GM12878 (cell line): ENCODE measurements around the gene ASGR1. TPM values are rescaled to one million over a fixed set of nuclear protein-coding genes. Genes with fewer than 3 reads are reported as not detected.

ENCODE experiments used
- ATAC-seq: fragments of 200-7000 bp; cut with Tn5 transposase; 3 replicates; pipeline ENCODE4 v1.9.1; 2020; ENCODE audit warnings: mild to moderate bottlenecking, moderate library complexity
- BruUV-seq: library from RNA; stranded (reverse); fragments of 400-500 nt; replicated peaks from 2 replicates; lab custom pipeline; 2021; lab: Mats Ljungman, UMichigan
- CTCF ChIA-PET: fragments of 300-600 bp; sonication (Branson Sonifier 250); formaldehyde crosslinking; extraction: SDS; loops from one replicate; lab custom pipeline; 2021; ENCODE audit warnings: inconsistent platforms; lab: Yijun Ruan, JAX
- POLR2A ChIA-PET: fragments of 350-600 bp; formaldehyde crosslinking; extraction: SDS; loops from one replicate; lab custom pipeline; 2021; ENCODE audit warnings: inconsistent platforms; lab: Charles Lee
- RAD21 ChIA-PET: fragments of 300-600 bp; sonication (Branson Sonifier 250); formaldehyde crosslinking; loops from one replicate; lab custom pipeline; 2023; ENCODE audit warnings: antibody characterized with exemption; ENCODE audit not compliant: unreplicated experiment; lab: Charles Lee
- SMC1A ChIA-PET: fragments of 300-600 bp; sonication (Branson Sonifier 250); formaldehyde crosslinking; loops from one replicate; lab custom pipeline; 2023; ENCODE audit not compliant: unreplicated experiment, uncharacterized antibody; lab: Charles Lee
- DNase-seq: peaks from one replicate; pipeline ENCODE4 v3.0.0-alpha.2; 2011; ENCODE audit warnings: low read depth, low spot score
- FAIRE-seq: peaks from 3 replicates; lab custom pipeline; 2011; peaks lifted over from hg19 to GRCh38; lab: Jason Lieb, UNC
- H2AFZ ChIP-seq: 2 replicates; pipeline ENCODE4 v1.6.0; 2011; ENCODE audit warnings: low read depth, low read length, control low read depth; ENCODE audit not compliant: control insufficient read depth
- H3K27ac ChIP-seq: 2 replicates; pipeline ENCODE4 v1.5.1; 2011; ENCODE audit warnings: control low read depth; ENCODE audit not compliant: control insufficient read depth, insufficient read depth
- H3K27me3 ChIP-seq, 2 experiments: replicated peaks in 1 of 2; 2 replicates each; pipeline versions ENCODE4 v1.6.0 to v1.6.1; 2011; ENCODE audit warnings: low read length in 1 of 2; ENCODE audit not compliant: control insufficient read depth in 2 of 2, insufficient read depth in 2 of 2
- H3K36me3 ChIP-seq, 2 experiments: 2 replicates each; pipeline ENCODE4 v1.5.1; 2011; ENCODE audit warnings: low read length in 1 of 2; ENCODE audit not compliant: control insufficient read depth in 2 of 2, insufficient read depth in 2 of 2
- H3K4me1 ChIP-seq: 2 replicates; pipeline ENCODE4 v1.6.1; 2011; ENCODE audit warnings: mild to moderate bottlenecking, low read length, moderate library complexity, mixed read lengths; ENCODE audit not compliant: control insufficient read depth, insufficient read depth
- H3K4me2 ChIP-seq: 2 replicates; pipeline ENCODE4 v1.6.0; 2011; ENCODE audit warnings: control low read depth; ENCODE audit not compliant: control insufficient read depth, insufficient read depth
- H3K4me3 ChIP-seq: fragments of 200-600 bp; sonication (generic); 2 replicates; pipeline ENCODE4 v1.5.1; 2016
- H3K79me2 ChIP-seq: 2 replicates; pipeline ENCODE4 v1.6.0; 2011; ENCODE audit warnings: low read length; ENCODE audit not compliant: control insufficient read depth, insufficient read depth
- H3K9ac ChIP-seq: 2 replicates; pipeline ENCODE4 v1.8.0; 2011; ENCODE audit warnings: low read length, control low read depth, mixed read lengths; ENCODE audit not compliant: control insufficient read depth, insufficient read depth
- H3K9me3 ChIP-seq: replicated peaks from 3 replicates; pipeline ENCODE4 v1.5.1; 2011; ENCODE audit warnings: mild to moderate bottlenecking, low read length; ENCODE audit not compliant: control insufficient read depth, insufficient read depth
- H4K20me1 ChIP-seq: 2 replicates; pipeline ENCODE4 v1.6.0; 2011; ENCODE audit not compliant: control insufficient read depth, insufficient read depth
- ASH2L ChIP-seq: fragments of 300-600, 200-600 bp; sonication (generic); IDR thresholded peaks from 2 replicates; pipeline ENCODE4 v1.6.1; 2017; ENCODE audit warnings: low read depth, mild to moderate bottlenecking, borderline replicate concordance
- CREB1 ChIP-seq: IDR thresholded peaks from 2 replicates; pipeline ENCODE4 v1.6.1; 2012; ENCODE audit warnings: low read depth, mild to moderate bottlenecking, inconsistent platforms
- ETV6 ChIP-seq, 2 experiments: fragments of 450-650 bp in 1 of 2; IDR thresholded peaks in 1 of 2; conservative IDR thresholded peaks in 1 of 2; 2 replicates each; pipeline ENCODE4 v1.6.1; 2014; ENCODE audit warnings: antibody characterized with exemption in 1 of 2, borderline replicate concordance in 1 of 2, low read depth in 1 of 2, mild to moderate bottlenecking in 1 of 2, moderate library complexity in 1 of 2
- EZH2 ChIP-seq: IDR thresholded peaks from 2 replicates; pipeline ENCODE4 v1.6.1; 2012; ENCODE audit warnings: low read depth, mild to moderate bottlenecking, control low read depth, inconsistent platforms, low read length, borderline replicate concordance; ENCODE audit not compliant: control insufficient read depth
- HDAC6 ChIP-seq: fragments of 200-600 bp; sonication (generic); IDR thresholded peaks from one replicate; pipeline ENCODE4 v1.8.0; 2017; ENCODE audit warnings: antibody characterized with exemption; ENCODE audit not compliant: unreplicated experiment
- POLR2AphosphoS2 ChIP-seq: IDR thresholded peaks from 2 replicates; pipeline ENCODE4 v1.6.1; 2011; ENCODE audit warnings: low read depth, mild to moderate bottlenecking, low read length, improper control_type of control experiment, moderate library complexity
- RB1 ChIP-seq: fragments of 450-650 bp; formaldehyde crosslinking; IDR thresholded peaks from 2 replicates; pipeline ENCODE4 v1.6.1; 2017; ENCODE audit warnings: mild to moderate bottlenecking, borderline replicate concordance
- SMAD5 ChIP-seq: IDR thresholded peaks from 2 replicates; pipeline ENCODE4 v1.6.1; 2016; ENCODE audit warnings: antibody characterized with exemption, low read depth
- STAT1 ChIP-seq: fragments of 450-650 bp; conservative IDR thresholded peaks from 2 replicates; pipeline ENCODE4 v1.6.1; 2014; ENCODE audit warnings: antibody characterized with exemption, mild to moderate bottlenecking
- WGBS: methylation state at CpG from one replicate; pipeline ENCODE4 v1.1.6; 2016; ENCODE audit warnings: low lambda C conversion rate; ENCODE audit not compliant: insufficient replicate concordance, insufficient coverage; ENCODE audit errors: missing lambda C conversion rate; 5-methylcytosine and 5-hydroxymethylcytosine counted together
- in situ Hi-C: fragments of 300-500 bp; cut with MboI; formaldehyde crosslinking; loops from 9 replicates; pipeline ENCODE4 v1.14.3; 2018; ENCODE audit warnings: mixed read lengths
- intact Hi-C: fragments of 100-400 bp; cut with micrococcal nuclease; formaldehyde crosslinking; loops from one replicate; pipeline ENCODE4 v1.14.2; 2022; ENCODE audit not compliant: unreplicated experiment
- polyA plus RNA-seq, 11 experiments: library from polyadenylated mRNA; depleted of rRNA in 4 of 11; unstranded in 6 of 11; stranded (reverse) in 5 of 11; fragments of >200 nt; fragmentation: Nextera tagmentation in 4 of 11; fragmentation: Illumina TruSeq in 1 of 11; extraction: Ambion mirVana in 4 of 11; extraction: Trizol in 1 of 11; gene quantifications; 1 replicate in 1 of 11; 2 replicates in 10 of 11; pipeline versions ENCODE4 v1.2.1 to v1.2.3, GENCODE V29; 2011 to 2016; ENCODE audit warnings: inconsistent platforms in 2 of 11, missing spikeins in 2 of 11, low read depth in 1 of 11
- total RNA-seq, 4 experiments: library from RNA; depleted of rRNA in 3 of 4; stranded (reverse); fragments of >200 nt in 3 of 4; fragmentation: Illumina TruSeq in 1 of 4; extraction: Trizol in 1 of 4; gene quantifications; 2 replicates each; pipeline versions ENCODE4 v1.2.1 to v1.2.3, GENCODE V29; 2013 to 2021

The ASGR1 gene
- total and polyA plus RNA-seq, 10 of the 15 experiments (the other 5 are each of a cell fraction or from before 2014, with no cell fraction given) = 0.06 to 0.34 (median 0.14) TPM; not detected in 6

- in situ Hi-C loops (no loop called here), intact Hi-C loops (no loop called here)
- no peak overlapping the region for H2AFZ ChIP-seq
- no peaks in the 10 kb centered on the region for H3K79me2 ChIP-seq
- WGBS = 49% methylated on average over 6 of the region's 6 CpGs
- no peak overlapping the region for H3K4me2 ChIP-seq
- H3K9ac ChIP-seq = no peak overlapping the region
- H3K27ac ChIP-seq = no peak overlapping the region
- no peaks in the 10 kb centered on the region for H3K27me3 ChIP-seq
- POLR2A ChIA-PET = no interaction called here
- FAIRE-seq (no peak), ATAC-seq (no peak), DNase-seq (no peak)
- CTCF ChIA-PET = no interaction called here
- no peaks in the 10 kb centered on the region for H4K20me1 ChIP-seq
- TF ChIP-seq STAT1 (no peak), EZH2 (no peak), POLR2AphosphoS2 (no peak), HDAC6 (no peak), SMAD5 (no peak), ETV6 (conservative IDR thresholded peaks at IDR 0.05 in 1 of 2, IDR thresholded peaks at IDR 0.05 in 1 of 2; ENCODE audit: borderline replicate concordance in 1 of 2, low read depth in 1 of 2) (no peak), ASH2L (no peak), CREB1 (no peak)
- no peaks in the 10 kb centered on the region for H3K9me3 ChIP-seq
- no TSS peak for BruUV-seq
- RAD21 ChIA-PET = no interaction called here
- SMC1A ChIA-PET = interaction anchor here (1.3 kb wide), 1 partner anchor 48 kb away, joined by 3 read pairs; no protein-coding TSS in a partner anchor
- H3K4me3 ChIP-seq = no peak overlapping the region
- no peaks in the 10 kb centered on the region for H3K36me3 ChIP-seq
- H3K4me1 ChIP-seq = no peaks in the 10 kb centered on the region
Observed at GRCh38 chr17:7184647-7185046, 5.5 kb upstream of the ASGR1 start.

- ChIA-PET RAD21 (no interaction called here), POLR2A (no interaction called here), CTCF (no interaction called here), SMC1A (interaction anchor here (1.3 kb wide), 1 partner anchor 47 kb away, joined by 3 read pairs; no protein-coding TSS in a partner anchor)
- no peaks in the 10 kb centered on the region for H4K20me1 ChIP-seq
- H3K9me3 ChIP-seq = no peaks in the 10 kb centered on the region
- H3K4me3 ChIP-seq = no peak overlapping the region
- FAIRE-seq (no peak), DNase-seq (no peak), ATAC-seq (no peak)
- H3K4me1 ChIP-seq = no peaks in the 10 kb centered on the region
- H3K4me2 ChIP-seq = no peak overlapping the region
- H3K79me2 ChIP-seq = no peaks in the 10 kb centered on the region
- BruUV-seq = no TSS peak
- WGBS = 41% methylated on average over 14 of the region's 14 CpGs
- H2AFZ ChIP-seq = no peak overlapping the region
- H3K27me3 ChIP-seq = no peaks in the 10 kb centered on the region
- H3K36me3 ChIP-seq = no peaks in the 10 kb centered on the region
- intact Hi-C loops (no loop called here), in situ Hi-C loops (no loop called here)
- no peak for TF ChIP-seq RB1
- H3K9ac ChIP-seq = no peak overlapping the region
- no peak overlapping the region for H3K27ac ChIP-seq
Observed at GRCh38 chr17:7184091-7184488, 4.9 kb upstream of the ASGR1 start.
